Left lung (tissue), 10 donors: ENCODE data around the gene LMNTD2. TPM values are rescaled to one million over a fixed set of nuclear protein-coding genes. Genes with fewer than 3 reads are reported as not detected.
A peak's percentile ranks its signal among the peaks of the same experiment; 100 is the strongest.

Source experiments
- ATAC-seq: fragments of 200-7000 bp; cut with Tn5 transposase; one replicate; pipeline ENCODE4 v1.9.1; 2020; ENCODE audit warnings: moderate library complexity
- DNase-seq, 4 donors: peaks; one replicate each; pipeline ENCODE4 v3.0.0-alpha.2; 2013 to 2020
- H3K27ac ChIP-seq, 2 donors: fragments of 200-600 bp; sonication (generic) in 1 of 2; one replicate each; pipeline versions ENCODE4 v1.5.0 to v1.8.0; 2020 to 2021
- H3K27me3 ChIP-seq, 2 donors: fragments of 200-600 bp; sonication (generic) in 1 of 2; one replicate each; pipeline versions ENCODE4 v1.5.0 to v1.8.0; 2020 to 2021
- H3K36me3 ChIP-seq, 2 donors: fragments of 200-600 bp; sonication (generic) in 1 of 2; one replicate each; pipeline versions ENCODE4 v1.5.0 to v1.8.0; 2020 to 2021
- H3K4me1 ChIP-seq, 2 donors: fragments of 200-600 bp; one replicate each; pipeline ENCODE4 v1.8.0; 2021
- H3K4me3 ChIP-seq, 2 donors: fragments of 200-600 bp; sonication (generic) in 1 of 2; one replicate each; pipeline versions ENCODE4 v1.5.0 to v1.8.0; 2020 to 2021; ENCODE audit warnings: mild to moderate bottlenecking in 1 of 2
- H3K9me3 ChIP-seq, 2 donors: fragments of 200-600 bp; sonication (generic) in 1 of 2; one replicate each; pipeline versions ENCODE4 v1.5.0 to v1.8.0; 2020 to 2021
- intact Hi-C, 2 donors: fragments of 100-400 bp; cut with DNase I; formaldehyde crosslinking; loops; one replicate each; pipeline versions ENCODE4 v1.11.2 to v1.14.2; 2022
- microRNA-seq, 2 donors: library from miRNA; unstranded; fragments of <30 nt; microRNA quantifications; one replicate each; pipeline ENCODE4, GENCODE V29; 2019
- polyA plus RNA-seq, 6 donors: library from polyadenylated mRNA; unstranded; fragments of 120-200 nt; gene quantifications; one replicate each; pipeline ENCODE4 v1.2.1, GENCODE V29; 2013; ENCODE audit not compliant: insufficient read length in 6 of 6
- total RNA-seq, 2 donors: library from RNA; stranded (reverse); fragmentation: NEBNext Ultra II Directional; extraction: Animal tissue kit (Norgen Biotek cat#: 25700); gene quantifications; one replicate each; pipeline ENCODE4 v1.2.1, GENCODE V29; 2021
- TF ChIP-seq, protein P1 (sequence below), 2 donors: fragments of 200-600 bp; sonication (generic) in 1 of 2; IDR thresholded peaks; one replicate each; pipeline versions ENCODE4 v1.5.0 to v1.8.0; 2021; ENCODE audit warnings: antibody characterized with exemption in 2 of 2
- donor health status: DM: no; HTN: yes; CAD: no.
- donor health status: DM: no; HTN: no; CAD: no.

LMNTD2 gene
- total and polyA plus RNA-seq, 8 donors, result 1.6 to 5.2 (median 2.7) TPM

DNA sequence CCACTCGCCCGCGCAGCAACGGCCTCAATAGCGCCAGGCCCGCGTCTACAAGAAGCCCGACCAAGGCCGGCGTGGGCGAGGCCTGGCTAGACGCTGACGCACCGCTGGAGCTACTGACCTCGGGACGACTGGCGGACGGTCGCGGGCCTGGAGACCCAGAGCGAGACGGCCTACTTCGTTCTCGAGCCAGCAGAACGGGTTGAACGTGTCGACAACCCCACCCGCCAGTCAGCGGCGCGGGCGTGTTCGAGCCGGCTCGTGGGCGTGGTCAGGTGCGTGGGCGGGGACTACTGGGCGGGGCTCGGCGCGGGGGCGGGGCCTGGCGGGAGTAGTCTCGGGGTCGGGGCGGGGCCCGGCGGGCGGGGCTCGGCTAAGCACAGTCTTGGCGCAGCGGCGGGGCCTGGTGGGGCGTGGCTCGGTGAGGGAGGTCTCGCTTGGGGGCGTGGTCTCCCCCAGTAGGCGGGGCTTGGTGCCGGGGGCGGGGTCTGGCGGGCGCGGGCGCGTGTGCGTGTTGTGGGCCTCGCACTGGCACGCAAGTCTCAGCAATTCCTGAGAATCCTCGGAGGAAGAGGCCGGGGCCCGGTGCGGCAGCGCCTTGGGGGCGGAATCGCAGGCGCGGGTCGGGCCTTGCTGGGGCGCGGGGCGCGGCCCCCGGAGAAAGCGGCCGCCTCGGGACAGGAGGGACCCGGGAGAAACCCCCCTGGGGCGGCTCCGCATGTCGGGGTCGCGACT, 53.4 kb downstream of the LMNTD2 start, which contains the start of gene RNH1:
Gene RNH1, minus strand, starts transcription at position 248 of the 732 bp plus-strand sequence. CDS start 5,080 bp downstream, outside the sequence.
- H3K4me1 ChIP-seq, result peaks cover 32 to 50% of the 10 kb centered on the region in 2 donors
- peak; percentile 91 for ATAC-seq
- H3K36me3 ChIP-seq, result peaks cover 0 to 34% of the 10 kb centered on the region in 2 donors
- H3K9me3 ChIP-seq, result no peaks in the 10 kb centered on the region
- TF ChIP-seq, protein P1, sequence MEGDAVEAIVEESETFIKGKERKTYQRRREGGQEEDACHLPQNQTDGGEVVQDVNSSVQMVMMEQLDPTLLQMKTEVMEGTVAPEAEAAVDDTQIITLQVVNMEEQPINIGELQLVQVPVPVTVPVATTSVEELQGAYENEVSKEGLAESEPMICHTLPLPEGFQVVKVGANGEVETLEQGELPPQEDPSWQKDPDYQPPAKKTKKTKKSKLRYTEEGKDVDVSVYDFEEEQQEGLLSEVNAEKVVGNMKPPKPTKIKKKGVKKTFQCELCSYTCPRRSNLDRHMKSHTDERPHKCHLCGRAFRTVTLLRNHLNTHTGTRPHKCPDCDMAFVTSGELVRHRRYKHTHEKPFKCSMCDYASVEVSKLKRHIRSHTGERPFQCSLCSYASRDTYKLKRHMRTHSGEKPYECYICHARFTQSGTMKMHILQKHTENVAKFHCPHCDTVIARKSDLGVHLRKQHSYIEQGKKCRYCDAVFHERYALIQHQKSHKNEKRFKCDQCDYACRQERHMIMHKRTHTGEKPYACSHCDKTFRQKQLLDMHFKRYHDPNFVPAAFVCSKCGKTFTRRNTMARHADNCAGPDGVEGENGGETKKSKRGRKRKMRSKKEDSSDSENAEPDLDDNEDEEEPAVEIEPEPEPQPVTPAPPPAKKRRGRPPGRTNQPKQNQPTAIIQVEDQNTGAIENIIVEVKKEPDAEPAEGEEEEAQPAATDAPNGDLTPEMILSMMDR (IDR thresholded peaks at IDR 0.05), result no peak
- peak within 1 kb of the TSS; percentile 99 to 100 for H3K27ac ChIP-seq
- intact Hi-C loops, result no loop called here
- no peaks in the 10 kb centered on the region for H3K27me3 ChIP-seq
- peak within 1 kb of the TSS; percentile 86 to 95 for H3K4me3 ChIP-seq
- DNase-seq, result peak; percentile 86 to 100 (median 98)

DNA sequence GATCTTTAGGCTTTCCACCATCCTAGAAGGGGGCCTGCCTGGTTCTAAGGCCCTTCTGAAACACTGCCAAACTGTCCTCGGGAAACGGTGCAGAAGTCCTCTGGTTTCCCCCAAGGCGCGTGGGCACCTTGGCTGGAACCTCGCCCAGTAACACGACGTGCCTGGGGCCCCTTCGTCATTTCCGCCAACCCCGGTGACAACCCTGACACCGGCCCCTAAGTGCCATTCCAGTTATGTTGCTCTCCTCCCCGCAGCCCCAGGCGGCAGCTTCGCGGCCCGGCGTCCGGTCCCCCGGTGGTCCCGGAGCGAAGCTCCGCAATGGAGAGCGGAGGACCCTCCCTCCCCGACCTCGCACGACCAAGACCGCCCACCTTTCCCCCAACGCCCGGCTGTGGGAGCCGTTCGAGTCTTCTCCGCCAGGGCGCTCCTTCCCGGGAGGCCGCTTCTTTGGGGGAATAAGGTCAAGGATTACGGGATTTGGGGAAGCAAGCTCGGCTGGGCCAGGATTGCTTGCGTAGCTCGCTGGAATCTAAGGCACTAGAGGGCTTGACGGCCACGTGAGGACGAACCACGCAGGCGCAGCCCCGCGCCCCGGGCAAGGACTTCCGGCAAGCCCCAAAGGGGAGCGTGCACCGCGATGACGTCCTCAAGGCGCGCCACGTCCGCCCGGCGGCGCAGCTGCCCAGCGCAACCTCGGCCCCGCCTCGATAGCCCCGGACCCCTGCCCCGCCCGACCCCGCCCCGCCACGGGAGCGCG, 54.1 kb downstream of the LMNTD2 start:
- TF ChIP-seq, protein P1 (IDR thresholded peaks at IDR 0.05), result peak in 1 of 2 donors; percentile 18
- Histone ChIP-seq H3K4me3 (peak overlapping the region; percentile 86 to 95), H3K4me1 (peaks cover 32 to 54% of the 10 kb centered on the region in 2 donors), H3K36me3 (peaks cover 0 to 38% of the 10 kb centered on the region in 2 donors), H3K27me3 (no peaks in the 10 kb centered on the region), H3K27ac (peak overlapping the region; percentile 99 to 100), H3K9me3 (no peaks in the 10 kb centered on the region)
- peak; percentile 97 to 100 (median 99) for DNase-seq
- intact Hi-C loops, result no loop called here
- peak; percentile 83 for ATAC-seq

DNA sequence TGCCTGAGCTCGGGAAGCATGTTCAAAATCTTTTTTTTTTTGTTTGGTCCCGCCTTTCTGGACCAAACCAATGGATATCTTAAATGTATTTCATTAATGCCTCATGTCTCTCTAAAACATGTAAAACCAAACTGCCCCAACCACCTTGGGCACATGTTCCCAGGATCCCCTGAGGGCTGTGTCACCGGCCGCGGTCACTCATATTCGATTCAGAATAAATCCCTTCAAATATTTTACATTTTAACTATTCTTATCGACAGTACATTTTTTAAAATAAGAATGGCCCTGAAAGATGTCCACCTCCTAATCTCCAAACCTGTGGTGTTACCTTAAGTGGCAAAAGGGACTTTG, 55.6 kb downstream of the LMNTD2 start:
- H3K4me3 ChIP-seq, result peak overlapping the region; percentile 42 to 86

More for the DNA sequence above, 55.6 kb downstream of the LMNTD2 start:
- peaks cover 32 to 54% of the 10 kb centered on the region in 2 donors for H3K4me1 ChIP-seq
- no peak for DNase-seq
- peaks cover 0 to 39% of the 10 kb centered on the region in 2 donors for H3K36me3 ChIP-seq
- H3K27ac ChIP-seq, result peak overlapping the region; percentile 64 to 100
- ATAC-seq, result no peak
- H3K27me3 ChIP-seq, result no peaks in the 10 kb centered on the region
- no peaks in the 10 kb centered on the region for H3K9me3 ChIP-seq
- intact Hi-C loops, result no loop called here
- TF ChIP-seq, protein P1 (IDR thresholded peaks at IDR 0.05), result no peak

Small RNA genes within 50 kb of the gene (microRNA-seq; reads per million reads assigned to microRNA genes)
- gene MIR210, result 51.4 to 120 reads per million in 2 donors

Other genes starting within 250 kb of the LMNTD2 start
- gene IFITM1, start 246.7 kb downstream of the LMNTD2 start, total RNA-seq, result 100 to 1,000 TPM in 1 of 2 donors, 10 to 100 TPM in 1; 98.7 to 149 TPM
- 10 to 100 TPM in 5 of 6 donors, 1 to 10 TPM in 1; 6.3 to 20.1 (median 13.7) TPM for gene IFITM1, start 246.7 kb downstream of the LMNTD2 start, polyA plus RNA-seq
- 1,000 to 10,000 TPM in 1 of 2 donors, 100 to 1,000 TPM in 1; 724 to 1,115 TPM for gene IFITM3, start 239.9 kb downstream of the LMNTD2 start, total RNA-seq
- gene IFITM3, start 239.9 kb downstream of the LMNTD2 start, polyA plus RNA-seq, result 100 to 1,000 TPM; 269 to 498 (median 350) TPM
- gene B4GALNT4, start 191.2 kb downstream of the LMNTD2 start, total RNA-seq, result 1 to 10 TPM; 1.4 to 2.3 TPM
- 10 to 100 TPM; 47.9 to 78.7 (median 59.0) TPM for gene B4GALNT4, start 191.2 kb downstream of the LMNTD2 start, polyA plus RNA-seq
- gene PKP3, start 166.5 kb downstream of the LMNTD2 start, total RNA-seq, result 10 to 100 TPM; 43.3 to 48.6 TPM
- gene PKP3, start 166.5 kb downstream of the LMNTD2 start, polyA plus RNA-seq, result 10 to 100 TPM; 11.0 to 15.5 (median 12.6) TPM
- gene SIGIRR, start 145.7 kb downstream of the LMNTD2 start, total RNA-seq, result 10 to 100 TPM; 59.0 to 74.8 TPM
- 10 to 100 TPM; 24.2 to 43.7 (median 30.3) TPM for gene SIGIRR, start 145.7 kb downstream of the LMNTD2 start, polyA plus RNA-seq
- gene ANO9, start 118.7 kb downstream of the LMNTD2 start, total RNA-seq, result 10 to 100 TPM; 20.2 to 28.0 TPM
- 1 to 10 TPM; 4.0 to 9.5 (median 7.3) TPM for gene ANO9, start 118.7 kb downstream of the LMNTD2 start, polyA plus RNA-seq
- gene PTDSS2, start 110.5 kb downstream of the LMNTD2 start, total RNA-seq, result 10 to 100 TPM; 25.6 to 27.9 TPM
- 10 to 100 TPM; 21.5 to 30.3 (median 24.8) TPM for gene PTDSS2, start 110.5 kb downstream of the LMNTD2 start, polyA plus RNA-seq
- gene RNH1, start 53.5 kb downstream of the LMNTD2 start, total RNA-seq, result 100 to 1,000 TPM; 185 to 243 TPM
- gene RNH1, start 53.5 kb downstream of the LMNTD2 start, polyA plus RNA-seq, result 100 to 1,000 TPM in 1 of 6 donors, 10 to 100 TPM in 5; 69.3 to 112 (median 88.3) TPM
- gene HRAS, start 25.2 kb downstream of the LMNTD2 start, total RNA-seq, result 10 to 100 TPM; 43.2 to 52.4 TPM
- 10 to 100 TPM; 32.4 to 40.6 (median 37.1) TPM for gene HRAS, start 25.2 kb downstream of the LMNTD2 start, polyA plus RNA-seq
- gene LRRC56, start 23.2 kb downstream of the LMNTD2 start, total RNA-seq, result 1 to 10 TPM; 1.8 to 3.1 TPM
- 1 to 10 TPM; 2.1 to 4.7 (median 2.9) TPM for gene LRRC56, start 23.2 kb downstream of the LMNTD2 start, polyA plus RNA-seq
- 10 to 100 TPM; 42.1 to 57.2 TPM for gene RASSF7, start 232 bp upstream of the LMNTD2 start, total RNA-seq
- gene RASSF7, start 232 bp upstream of the LMNTD2 start, polyA plus RNA-seq, result 10 to 100 TPM; 17.6 to 31.1 (median 26.3) TPM
- 10 to 100 TPM; 23.9 to 32.7 TPM for gene PHRF1, start 15.7 kb upstream of the LMNTD2 start, total RNA-seq
- 10 to 100 TPM; 18.6 to 29.5 (median 23.5) TPM for gene PHRF1, start 15.7 kb upstream of the LMNTD2 start, polyA plus RNA-seq
- gene IRF7, start 55.2 kb upstream of the LMNTD2 start, total RNA-seq, result 10 to 100 TPM; 38.8 to 50.4 TPM
- gene IRF7, start 55.2 kb upstream of the LMNTD2 start, polyA plus RNA-seq, result 10 to 100 TPM in 5 of 6 donors, 1 to 10 TPM in 1; 9.8 to 14.7 (median 12.8) TPM
- not detected for gene CDHR5, start 64.2 kb upstream of the LMNTD2 start, total RNA-seq
- gene CDHR5, start 64.2 kb upstream of the LMNTD2 start, polyA plus RNA-seq, result under 1 TPM; 0.46 to 0.77 (median 0.69) TPM
- gene SCT, start 66.4 kb upstream of the LMNTD2 start, total RNA-seq, result not detected
- 1 to 10 TPM; 1.6 to 3.0 (median 2.5) TPM for gene SCT, start 66.4 kb upstream of the LMNTD2 start, polyA plus RNA-seq
- gene DRD4, start 76.5 kb upstream of the LMNTD2 start, total RNA-seq, result under 1 TPM; 0.29 to 0.52 TPM
- gene DRD4, start 76.5 kb upstream of the LMNTD2 start, polyA plus RNA-seq, result 1 to 10 TPM in 2 of 6 donors, under 1 TPM in 4; 0.51 to 1.0 (median 0.82) TPM
- 10 to 100 TPM; 28.3 to 28.6 TPM for gene DEAF1, start 134.5 kb upstream of the LMNTD2 start, total RNA-seq
- 10 to 100 TPM; 35.6 to 52.9 (median 41.0) TPM for gene DEAF1, start 134.5 kb upstream of the LMNTD2 start, polyA plus RNA-seq
- gene TMEM80, start 135.1 kb upstream of the LMNTD2 start, total RNA-seq, result 10 to 100 TPM; 23.6 to 25.2 TPM
- 10 to 100 TPM; 26.9 to 34.5 (median 31.9) TPM for gene TMEM80, start 135.1 kb upstream of the LMNTD2 start, polyA plus RNA-seq
- 100 to 1,000 TPM; 114 to 190 TPM for gene EPS8L2, start 145.5 kb upstream of the LMNTD2 start, total RNA-seq
- gene EPS8L2, start 145.5 kb upstream of the LMNTD2 start, polyA plus RNA-seq, result 10 to 100 TPM; 52.5 to 92.2 (median 76.8) TPM
- gene TALDO1, start 186.7 kb upstream of the LMNTD2 start, total RNA-seq, result 100 to 1,000 TPM; 206 to 322 TPM
- gene TALDO1, start 186.7 kb upstream of the LMNTD2 start, polyA plus RNA-seq, result 100 to 1,000 TPM; 100 to 124 (median 115) TPM
- gene GATD1, start 216.7 kb upstream of the LMNTD2 start, total RNA-seq, result 10 to 100 TPM; 57.9 to 63.7 TPM
- gene GATD1, start 216.7 kb upstream of the LMNTD2 start, polyA plus RNA-seq, result 10 to 100 TPM; 51.7 to 87.1 (median 67.1) TPM
- gene CEND1, start 229.4 kb upstream of the LMNTD2 start, total RNA-seq, result under 1 TPM in 1 of 2 donors, not detected in 1; 0.47 TPM
- under 1 TPM; 0.11 to 0.42 (median 0.33) TPM for gene CEND1, start 229.4 kb upstream of the LMNTD2 start, polyA plus RNA-seq
- 10 to 100 TPM; 28.9 to 29.4 TPM for gene SLC25A22, start 237.5 kb upstream of the LMNTD2 start, total RNA-seq
- 10 to 100 TPM; 12.5 to 23.9 (median 15.1) TPM for gene SLC25A22, start 237.5 kb upstream of the LMNTD2 start, polyA plus RNA-seq
- gene PIDD1, start 244.5 kb upstream of the LMNTD2 start, total RNA-seq, result 10 to 100 TPM; 13.8 to 18.6 TPM
- gene PIDD1, start 244.5 kb upstream of the LMNTD2 start, polyA plus RNA-seq, result 10 to 100 TPM in 5 of 6 donors, 1 to 10 TPM in 1; 9.7 to 13.7 (median 12.1) TPM
- 1,000 to 10,000 TPM; 1,620 to 1,802 TPM for gene RPLP2, start 249.2 kb upstream of the LMNTD2 start, total RNA-seq
- gene RPLP2, start 249.2 kb upstream of the LMNTD2 start, polyA plus RNA-seq, result 1,000 to 10,000 TPM; 1,154 to 1,526 (median 1,296) TPM